Large intestine (tissue), 3 donors: ENCODE data around the gene PARD3. TPM values are rescaled to one million over a fixed set of nuclear protein-coding genes. Genes with fewer than 3 reads are reported as not detected.
"Not testable (repeated sequence)": the region's sequence is repeated elsewhere in the genome, so short reads cannot be mapped to it uniquely, and the experiment has no call there.

ENCODE experiments used
- DNase-seq, 2 donors: peaks; one replicate each; pipeline versions ENCODE4 v3.0.0 to v3.0.0-alpha.2; 2013
- H3K27ac ChIP-seq: one replicate; pipeline ENCODE4 v1.5.1; 2013; ENCODE audit warnings: low read length
- H3K27me3 ChIP-seq: 2 replicates; pipeline ENCODE4 v1.6.1; 2013; ENCODE audit warnings: low read length; ENCODE audit not compliant: control insufficient read depth, insufficient read depth
- H3K36me3 ChIP-seq: 2 replicates; pipeline ENCODE4 v1.6.1; 2013; ENCODE audit warnings: low read length; ENCODE audit not compliant: control insufficient read depth, insufficient read depth
- H3K4me1 ChIP-seq: one replicate; pipeline ENCODE4 v1.6.1; 2013; ENCODE audit warnings: low read length; ENCODE audit not compliant: control insufficient read depth, insufficient read depth
- H3K4me3 ChIP-seq: one replicate; pipeline ENCODE4 v1.5.1; 2013; ENCODE audit warnings: low read length
- H3K9me3 ChIP-seq: one replicate; pipeline ENCODE4 v1.6.1; 2013; ENCODE audit warnings: mild to moderate bottlenecking, low read depth, low read length, moderate library complexity; ENCODE audit not compliant: control insufficient read depth
- WGBS: methylation state at CpG from one replicate; pipeline ENCODE4 v1.1.5; 2013; ENCODE audit warnings: low lambda C conversion rate; ENCODE audit not compliant: insufficient coverage; 5-methylcytosine and 5-hydroxymethylcytosine counted together
- polyA plus RNA-seq: library from polyadenylated mRNA; unstranded; fragments of 120-200 nt; gene quantifications from one replicate; pipeline ENCODE4 v1.2.1, GENCODE V29; 2013

Gene PARD3
- polyA plus RNA-seq, 1 donor: 25.5 TPM

DNA sequence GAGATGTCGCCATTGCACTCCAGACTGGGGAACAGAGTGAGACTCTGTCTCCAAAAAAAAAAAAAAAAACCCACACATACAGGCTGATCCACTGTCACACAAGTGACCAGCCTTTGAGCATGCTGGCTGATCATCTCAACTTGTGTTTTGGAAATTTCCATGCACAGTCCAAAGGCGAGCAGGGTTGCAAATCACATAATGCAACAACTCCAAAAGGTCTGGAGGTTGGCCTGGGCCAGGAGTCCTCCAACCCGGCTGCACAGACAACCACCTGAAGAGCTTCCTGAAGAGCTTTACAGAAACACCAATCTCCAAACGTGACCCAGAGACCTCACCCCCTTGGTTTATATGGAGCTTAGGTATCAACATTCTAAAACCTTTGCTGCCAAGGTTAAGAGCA lies 16.4 kb downstream of the PARD3 start:
- no peak for DNase-seq
- Histone ChIP-seq H3K27me3 (no peaks in the 10 kb centered on the region), H3K4me3 (no peak overlapping the region), H3K36me3 (peaks cover 2% of the 10 kb centered on the region), H3K4me1 (peaks cover 2% of the 10 kb centered on the region), H3K27ac (no peak overlapping the region), H3K9me3 (no peaks in the 10 kb centered on the region)
- WGBS: no CpG with 5 or more reads among the region's 4 CpGs

DNA sequence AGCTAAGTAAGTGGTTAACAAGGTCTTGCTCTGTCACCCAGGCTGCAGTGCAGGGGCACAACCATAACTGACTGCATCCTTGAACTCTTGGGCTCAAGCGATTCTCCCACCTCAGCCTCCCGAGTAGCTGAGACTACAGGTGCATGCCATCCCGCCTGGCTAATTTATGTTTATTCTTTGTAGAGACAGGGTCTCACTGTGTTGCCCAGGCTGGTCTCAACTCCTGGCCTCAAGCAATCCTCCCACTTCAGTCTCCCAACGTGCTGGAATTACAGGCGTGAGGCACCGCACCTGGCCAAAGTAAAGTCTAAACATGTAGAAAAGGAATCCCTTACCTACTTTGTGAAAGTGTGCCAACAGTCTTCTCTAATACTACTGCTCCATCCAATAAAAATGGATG lies 17.9 kb downstream of the PARD3 start:
- no peak overlapping the region for H3K4me3 ChIP-seq
- peaks cover 2% of the 10 kb centered on the region for H3K4me1 ChIP-seq
- no peak for DNase-seq
- no peak overlapping the region for H3K27ac ChIP-seq
- WGBS: no CpG with 5 or more reads among the region's 6 CpGs
- no peaks in the 10 kb centered on the region for H3K27me3 ChIP-seq
- peaks cover 2% of the 10 kb centered on the region for H3K36me3 ChIP-seq
- no peaks in the 10 kb centered on the region for H3K9me3 ChIP-seq

DNA sequence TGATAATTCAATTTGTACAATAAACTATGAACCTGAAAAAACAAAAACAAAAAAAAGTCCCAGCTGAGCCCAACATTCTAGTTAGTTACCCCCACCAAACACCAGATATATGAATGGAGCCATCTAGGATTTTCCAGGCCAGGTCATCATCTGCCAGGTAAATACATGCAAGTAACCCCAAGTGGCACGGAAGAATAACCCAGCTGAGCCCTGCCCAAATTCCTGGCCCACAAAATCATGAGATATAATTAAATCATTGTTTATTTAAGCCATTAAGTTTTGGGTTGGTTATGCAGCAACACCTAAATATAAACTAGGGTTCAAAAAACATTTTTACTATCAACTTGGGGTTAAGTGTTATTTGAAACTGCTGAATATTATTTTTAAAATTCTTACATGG lies 19.0 kb downstream of the PARD3 start:
- Histone ChIP-seq H3K4me1 (peaks cover under 1% of the 10 kb centered on the region), H3K9me3 (no peaks in the 10 kb centered on the region), H3K4me3 (no peak overlapping the region), H3K36me3 (peaks cover 2% of the 10 kb centered on the region), H3K27me3 (no peaks in the 10 kb centered on the region), H3K27ac (no peak overlapping the region)
- no CpG with 5 or more reads among the region's 1 CpG for WGBS
- no peak for DNase-seq

DNA sequence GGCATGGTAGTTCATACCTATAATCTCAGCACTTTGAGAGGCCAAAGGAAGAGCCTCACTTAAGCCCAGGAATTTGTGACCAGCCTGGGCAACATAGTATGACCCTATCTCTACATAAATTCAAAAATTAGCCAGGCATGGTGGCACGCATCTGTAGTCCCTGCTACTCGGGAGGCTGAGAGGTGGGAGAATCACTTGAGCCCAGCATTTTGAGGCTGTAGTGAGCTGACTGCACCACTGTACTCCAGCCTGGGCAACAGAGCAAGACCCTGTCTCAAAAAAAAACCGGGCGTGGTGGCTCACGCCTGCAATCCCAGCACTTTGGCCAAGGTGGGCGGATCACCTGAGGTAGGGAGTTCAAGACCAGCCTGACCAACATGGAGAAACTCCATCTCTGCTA lies 19.8 kb downstream of the PARD3 start:
- WGBS: no CpG with 5 or more reads among the region's 6 CpGs

DNA sequence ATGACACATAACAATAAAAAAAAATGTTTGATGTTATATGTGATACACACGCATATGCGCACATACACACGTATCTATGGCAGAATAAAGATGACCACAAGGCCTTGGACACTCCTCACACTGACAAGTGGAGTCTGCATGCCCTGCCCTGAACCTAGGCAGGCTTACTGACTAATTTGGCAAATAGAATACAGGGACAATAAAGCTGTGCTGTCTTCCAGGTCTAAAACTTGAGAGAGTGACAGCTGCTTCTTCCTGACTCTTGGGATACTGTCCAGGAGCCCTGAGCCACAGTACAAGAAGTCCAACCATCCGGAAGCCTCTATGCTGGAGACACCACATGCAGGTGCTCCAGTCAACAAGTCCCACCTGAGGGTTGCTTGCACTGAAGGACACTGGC lies 20.3 kb downstream of the PARD3 start:
- Histone ChIP-seq H3K4me3 (no peak overlapping the region), H3K27me3 (no peaks in the 10 kb centered on the region), H3K36me3 (peaks cover 2% of the 10 kb centered on the region), H3K4me1 (peaks cover 5% of the 10 kb centered on the region), H3K9me3 (no peaks in the 10 kb centered on the region), H3K27ac (no peak overlapping the region)
- no peak for DNase-seq
- no CpG with 5 or more reads among the region's 4 CpGs for WGBS

More for the DNA sequence above, 19.8 kb downstream of the PARD3 start:
- Histone ChIP-seq H3K27ac (no peak overlapping the region), H3K4me3 (no peak overlapping the region), H3K36me3 (peaks cover 2% of the 10 kb centered on the region), H3K4me1 (peaks cover 1% of the 10 kb centered on the region), H3K27me3 (no peaks in the 10 kb centered on the region), H3K9me3 (no peaks in the 10 kb centered on the region)
- DNase-seq: no peak

DNA sequence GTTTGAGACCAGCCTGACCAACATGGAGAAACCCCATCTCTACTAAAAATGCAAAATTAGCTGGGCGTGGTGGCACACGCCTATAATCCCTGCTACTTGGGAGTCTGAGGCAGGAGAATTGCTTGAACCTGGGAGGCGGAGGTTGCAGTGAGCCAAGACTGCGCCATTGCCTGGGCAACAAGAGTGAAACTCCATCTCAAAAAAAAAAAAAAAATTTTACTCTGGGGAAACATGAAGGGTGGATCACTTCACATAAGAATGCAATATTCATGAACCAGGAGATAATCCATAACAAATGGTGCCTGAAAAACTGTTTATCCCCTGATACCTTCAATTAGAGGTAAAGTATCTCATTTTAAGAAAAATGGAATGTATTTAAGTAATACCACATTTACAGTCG lies 21.5 kb downstream of the PARD3 start:
- not testable (repeated sequence) for H3K36me3 ChIP-seq, H3K27ac ChIP-seq, H3K4me3 ChIP-seq, H3K4me1 ChIP-seq, H3K27me3 ChIP-seq, DNase-seq, H3K9me3 ChIP-seq
- WGBS: no CpG with 5 or more reads among the region's 5 CpGs

DNA sequence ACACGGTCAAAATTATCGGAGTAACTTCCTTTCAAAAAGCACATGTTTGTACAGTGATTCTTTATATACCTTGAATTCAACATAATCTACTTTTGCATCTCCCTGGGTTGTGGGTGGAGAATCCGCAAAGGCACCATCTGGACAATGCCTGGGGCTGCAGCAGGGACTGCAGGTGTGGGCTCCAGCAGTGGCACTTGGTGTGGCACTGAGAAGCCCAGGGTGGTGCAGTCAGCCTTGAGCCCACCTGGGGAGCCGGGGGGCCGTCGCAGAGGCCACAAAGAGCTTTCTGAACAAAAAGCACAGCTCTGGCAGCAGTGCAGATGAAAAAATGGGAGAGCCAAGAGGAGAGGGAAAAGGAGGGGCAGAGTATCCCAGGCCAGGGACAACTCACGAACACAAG lies 22.2 kb downstream of the PARD3 start:
- Histone ChIP-seq H3K4me1 (peaks cover 10% of the 10 kb centered on the region), H3K9me3 (no peaks in the 10 kb centered on the region), H3K27ac (no peak overlapping the region), H3K4me3 (no peak overlapping the region), H3K27me3 (no peaks in the 10 kb centered on the region), H3K36me3 (no peaks in the 10 kb centered on the region)
- DNase-seq: no peak
- 80% methylated on average over 1 of the region's 7 CpGs for WGBS

DNA sequence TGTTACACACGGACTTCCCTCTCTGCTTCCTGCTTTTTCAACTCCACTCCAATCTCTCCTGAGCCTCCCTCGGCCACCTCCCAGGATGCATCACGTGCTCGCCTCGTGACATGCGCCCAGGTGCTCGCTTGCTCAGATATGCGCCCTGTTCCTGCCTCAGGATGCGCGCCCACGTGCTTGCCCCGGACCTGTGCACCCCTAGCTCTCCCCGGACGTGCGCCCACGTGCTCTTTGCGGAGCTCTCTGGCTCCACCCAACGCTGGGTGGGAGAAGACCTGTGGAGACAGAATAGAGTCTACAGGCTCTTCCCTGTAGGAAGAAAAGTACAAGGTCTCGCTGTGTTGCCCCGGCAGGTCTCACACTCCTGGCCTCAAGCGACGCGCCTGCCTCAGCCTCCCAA lies 23.1 kb downstream of the PARD3 start:
- peak in 1 of 2 donors; percentile 35 for DNase-seq
- Histone ChIP-seq H3K36me3 (no peaks in the 10 kb centered on the region), H3K27ac (no peak overlapping the region), H3K9me3 (no peaks in the 10 kb centered on the region), H3K27me3 (no peaks in the 10 kb centered on the region), H3K4me3 (no peak overlapping the region), H3K4me1 (peaks cover 10% of the 10 kb centered on the region)
- no CpG with 5 or more reads among the region's 23 CpGs for WGBS

DNA sequence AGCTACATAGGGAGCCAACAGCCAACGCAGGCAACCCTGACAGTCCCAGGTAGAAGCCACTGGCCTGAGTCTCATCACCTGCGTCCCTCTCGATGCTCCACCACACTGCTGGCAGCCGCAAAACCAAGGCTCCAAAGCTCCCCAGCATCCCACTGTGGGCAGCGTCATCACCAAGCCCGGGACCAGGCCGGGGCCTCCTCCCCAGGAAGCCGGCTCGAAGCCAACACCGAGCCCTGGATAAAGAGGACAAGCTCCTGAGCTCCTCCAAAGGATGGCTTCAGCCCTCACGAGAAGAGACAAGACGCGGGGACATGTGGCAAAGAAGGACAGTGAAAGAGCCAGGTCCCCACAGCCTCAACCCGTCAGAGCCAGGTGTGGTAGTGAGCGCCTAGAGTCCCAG lies 23.9 kb downstream of the PARD3 start:
- H3K27ac ChIP-seq: no peak overlapping the region
- no peak overlapping the region for H3K4me3 ChIP-seq
- H3K36me3 ChIP-seq: no peaks in the 10 kb centered on the region
- no peaks in the 10 kb centered on the region for H3K9me3 ChIP-seq
- WGBS: no CpG with 5 or more reads among the region's 15 CpGs
- no peaks in the 10 kb centered on the region for H3K27me3 ChIP-seq
- DNase-seq: no peak
- peaks cover 10% of the 10 kb centered on the region for H3K4me1 ChIP-seq

DNA sequence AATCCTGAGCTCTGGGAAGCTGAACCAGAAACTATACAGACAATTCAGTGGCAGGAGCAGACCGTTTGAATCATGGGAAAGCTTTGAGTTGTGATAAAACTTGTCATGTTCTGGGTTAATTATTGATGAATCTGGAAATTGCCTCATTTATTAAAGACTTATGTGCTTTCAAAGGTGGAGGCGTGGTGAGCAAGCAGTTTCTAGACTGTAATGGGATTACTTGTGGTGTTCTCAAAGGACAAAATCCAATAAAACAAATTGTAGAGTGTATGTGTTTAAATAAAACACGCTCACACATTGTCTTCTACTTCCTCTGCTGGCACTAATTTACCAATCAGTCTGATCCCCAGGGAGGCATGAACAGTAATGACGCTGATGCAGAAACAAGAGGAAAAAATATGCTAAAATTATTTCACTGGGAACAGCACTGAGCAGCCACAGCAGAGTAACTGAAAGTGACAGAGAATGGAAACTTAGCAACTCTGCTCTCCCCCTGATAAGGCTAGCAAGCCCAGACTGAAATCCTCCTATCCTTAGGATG lies 25.1 kb downstream of the PARD3 start:
- H3K9me3 ChIP-seq: no peaks in the 10 kb centered on the region
- H3K4me3 ChIP-seq: no peak overlapping the region
- no peaks in the 10 kb centered on the region for H3K36me3 ChIP-seq
- no CpG with 5 or more reads among the region's 4 CpGs for WGBS
- peaks cover 10% of the 10 kb centered on the region for H3K4me1 ChIP-seq
- no peaks in the 10 kb centered on the region for H3K27me3 ChIP-seq
- peak; percentile 63 to 89 for DNase-seq
- H3K27ac ChIP-seq: peak overlapping the region; percentile 69

DNA sequence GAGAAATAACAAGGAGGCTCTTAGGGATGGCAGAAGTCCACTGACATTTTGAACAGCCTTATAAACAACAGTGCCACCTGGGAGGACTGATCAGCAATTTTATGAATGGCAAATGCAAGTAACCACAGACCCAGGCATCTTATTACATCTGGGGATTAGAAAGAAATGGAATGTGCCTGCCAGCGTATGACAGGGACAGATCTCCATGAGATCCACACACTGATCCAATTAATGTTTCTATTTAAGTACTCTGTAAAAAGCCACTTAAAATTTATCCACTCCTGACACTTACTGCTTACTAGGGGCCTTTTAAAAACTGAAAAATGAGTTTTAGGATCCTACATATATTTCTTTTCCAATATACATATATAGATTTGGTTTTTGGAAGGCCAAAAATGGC lies 28.6 kb downstream of the PARD3 start:
- no CpG with 5 or more reads among the region's 1 CpG for WGBS
- H3K4me3 ChIP-seq: no peak overlapping the region
- H3K4me1 ChIP-seq: peaks cover 14% of the 10 kb centered on the region
- H3K36me3 ChIP-seq: no peaks in the 10 kb centered on the region
- no peak overlapping the region for H3K27ac ChIP-seq
- DNase-seq: no peak
- no peaks in the 10 kb centered on the region for H3K27me3 ChIP-seq
- no peaks in the 10 kb centered on the region for H3K9me3 ChIP-seq
